ENCODE measurements around the gene BDH1.

BDH1 gene

DNA sequence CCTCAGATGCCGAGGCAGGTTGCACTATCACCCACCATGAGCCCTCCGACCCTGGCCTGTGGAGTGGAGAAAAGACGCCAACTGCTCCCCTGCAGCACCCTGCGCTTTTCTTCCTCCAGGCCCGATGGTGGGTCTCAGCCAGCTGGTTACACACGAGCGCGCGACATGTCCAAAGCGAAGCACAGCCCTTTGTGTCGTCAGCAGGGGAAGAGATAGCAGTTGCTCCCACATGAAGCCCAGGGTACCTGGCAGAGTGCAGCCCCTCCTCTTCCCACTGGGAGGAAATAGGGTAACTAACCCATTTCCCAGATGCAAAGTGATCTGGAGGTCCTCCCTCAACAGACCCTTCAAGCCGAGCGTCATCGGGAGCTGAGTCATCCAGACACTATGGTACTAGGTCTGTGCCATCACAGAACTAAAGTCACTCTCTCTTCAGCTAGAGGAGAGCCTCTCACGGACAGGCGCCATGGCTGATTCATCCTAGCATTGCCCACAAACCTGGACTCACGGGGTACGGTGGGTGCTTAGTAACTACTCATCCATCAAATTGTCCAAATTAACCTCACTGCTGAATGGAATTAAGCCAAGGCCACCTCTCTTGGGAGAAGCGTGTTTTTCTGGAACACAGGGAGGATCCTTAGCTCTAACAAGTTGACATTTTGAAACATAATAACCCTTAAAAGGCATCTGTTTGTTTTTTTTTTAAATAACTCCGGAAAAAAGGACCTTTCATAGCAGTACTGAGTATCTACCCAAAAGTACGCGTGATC is 45.2 kb upstream of the BDH1 start:
- Histone ChIP-seq H3K36me3 (ENCODE audit: insufficient read depth, low read length) (no peaks in the 10 kb centered on the region), H3K9ac (ENCODE audit: low read depth, low read length, poor library complexity, severe bottlenecking) (no peak overlapping the region), H3K27me3 (ENCODE audit: insufficient read depth, low read length, poor library complexity, severe bottlenecking) (no peaks in the 10 kb centered on the region), H3K4me3 (ENCODE audit: low read length, poor library complexity, severe bottlenecking) (no peak overlapping the region), H3K4me1 (ENCODE audit: insufficient read depth, low read length, poor library complexity, severe bottlenecking) (peaks cover 5% of the 10 kb centered on the region), H2AFZ (ENCODE audit: low read length) (no peak overlapping the region), H3K4me2 (ENCODE audit: low read depth, low read length, poor library complexity, severe bottlenecking) (no peak overlapping the region), H3K9me2 (replicated peaks; ENCODE audit: low read depth, low read length) (no peaks in the 10 kb centered on the region), H4K20me1 (ENCODE audit: insufficient read depth, low read length, poor library complexity, severe bottlenecking) (no peaks in the 10 kb centered on the region), H3K79me2 (ENCODE audit: insufficient read depth, low read length) (no peaks in the 10 kb centered on the region), H3K9me3 (ENCODE audit: insufficient read depth, low read depth, low read length) (no peaks in the 10 kb centered on the region), H3F3A (ENCODE audit: low read depth) (no peaks in the 10 kb centered on the region)
- TF ChIP-seq EZH2phosphoT487 (IDR thresholded peaks at IDR 0.05; ENCODE audit: borderline replicate concordance), result no peak
- TF ChIP-seq CTCF (conservative IDR thresholded peaks at IDR 0.05; ENCODE audit: low read length), result no peak

- Histone ChIP-seq H3K9ac (ENCODE audit: low read depth, low read length, poor library complexity, severe bottlenecking) (no peak overlapping the region), H3K79me2 (ENCODE audit: insufficient read depth, low read length) (no peaks in the 10 kb centered on the region), H3K9me3 (ENCODE audit: insufficient read depth, low read depth, low read length) (no peaks in the 10 kb centered on the region), H3K27me3 (ENCODE audit: insufficient read depth, low read length, poor library complexity, severe bottlenecking) (no peaks in the 10 kb centered on the region), H3K36me3 (ENCODE audit: insufficient read depth, low read length) (no peaks in the 10 kb centered on the region), H4K20me1 (ENCODE audit: insufficient read depth, low read length, poor library complexity, severe bottlenecking) (no peaks in the 10 kb centered on the region), H3K4me1 (ENCODE audit: insufficient read depth, low read length, poor library complexity, severe bottlenecking) (peaks cover 5% of the 10 kb centered on the region), H2AFZ (ENCODE audit: low read length) (no peak overlapping the region), H3K4me3 (ENCODE audit: low read length, poor library complexity, severe bottlenecking) (no peak overlapping the region), H3K9me2 (replicated peaks; ENCODE audit: low read depth, low read length) (no peaks in the 10 kb centered on the region), H3F3A (ENCODE audit: low read depth) (no peaks in the 10 kb centered on the region), H3K4me2 (ENCODE audit: low read depth, low read length, poor library complexity, severe bottlenecking) (peak overlapping the region; percentile 8)
- TF ChIP-seq EZH2phosphoT487 (IDR thresholded peaks at IDR 0.05; ENCODE audit: borderline replicate concordance) (no peak), CTCF (conservative IDR thresholded peaks at IDR 0.05; ENCODE audit: low read length) (peak; percentile 93)
These were observed 43.5 kb upstream of the BDH1 start for GRCh38 chr3:197599089-197599765.

DNA sequence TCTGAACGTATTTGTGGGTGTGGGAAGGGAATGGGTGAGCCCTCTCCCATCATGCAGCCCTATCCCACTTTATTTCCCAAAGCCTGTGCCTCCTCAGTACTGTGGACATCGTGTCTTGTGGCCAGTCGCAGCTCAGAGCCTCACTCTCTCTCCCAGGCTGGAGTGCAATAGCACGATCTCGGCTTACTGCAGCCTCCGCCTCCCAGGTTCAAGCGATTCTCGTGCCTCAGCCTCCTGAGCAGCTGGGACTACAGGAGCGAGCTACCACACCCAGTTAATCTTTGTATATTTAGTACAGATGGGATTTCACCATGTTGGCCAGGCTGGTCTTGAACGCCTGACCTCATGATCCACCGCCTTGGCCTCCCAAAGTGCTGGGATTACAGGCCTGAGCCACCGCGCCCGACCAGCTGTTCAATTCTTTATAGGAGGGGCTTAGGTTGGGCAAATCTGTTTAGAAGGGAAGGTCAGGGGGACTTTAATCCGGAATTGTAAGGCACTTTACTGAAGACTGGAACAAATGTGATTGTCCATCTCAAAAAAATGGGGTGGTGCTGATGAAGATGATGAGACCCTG is 42.7 kb upstream of the BDH1 start:
- H3F3A ChIP-seq (ENCODE audit: low read depth), result no peaks in the 10 kb centered on the region
- H4K20me1 ChIP-seq (ENCODE audit: insufficient read depth, low read length, poor library complexity, severe bottlenecking), result no peaks in the 10 kb centered on the region
- H3K9me2 ChIP-seq (replicated peaks; ENCODE audit: low read depth, low read length), result no peaks in the 10 kb centered on the region
- H3K79me2 ChIP-seq (ENCODE audit: insufficient read depth, low read length), result no peaks in the 10 kb centered on the region
- no peaks in the 10 kb centered on the region for H3K36me3 ChIP-seq (ENCODE audit: insufficient read depth, low read length)
- peaks cover 5% of the 10 kb centered on the region for H3K4me1 ChIP-seq (ENCODE audit: insufficient read depth, low read length, poor library complexity, severe bottlenecking)
- no peak overlapping the region for H3K9ac ChIP-seq (ENCODE audit: low read depth, low read length, poor library complexity, severe bottlenecking)
- no peak overlapping the region for H3K4me2 ChIP-seq (ENCODE audit: low read depth, low read length, poor library complexity, severe bottlenecking)
- no peak for TF ChIP-seq CTCF (conservative IDR thresholded peaks at IDR 0.05; ENCODE audit: low read length)
- no peak for TF ChIP-seq EZH2phosphoT487 (IDR thresholded peaks at IDR 0.05; ENCODE audit: borderline replicate concordance)
- H2AFZ ChIP-seq (ENCODE audit: low read length), result no peak overlapping the region
- no peaks in the 10 kb centered on the region for H3K27me3 ChIP-seq (ENCODE audit: insufficient read depth, low read length, poor library complexity, severe bottlenecking)
- no peaks in the 10 kb centered on the region for H3K9me3 ChIP-seq (ENCODE audit: insufficient read depth, low read depth, low read length)
- no peak overlapping the region for H3K4me3 ChIP-seq (ENCODE audit: low read length, poor library complexity, severe bottlenecking)
